ENCODE data around the gene B9D2. TPM values are rescaled to one million over a fixed set of nuclear protein-coding genes. Genes with fewer than 3 reads are reported as not detected.

Gene B9D2
- total and polyA plus RNA-seq, 2 experiments from 2014 or later: 2.7 to 7.4 TPM

DNA sequence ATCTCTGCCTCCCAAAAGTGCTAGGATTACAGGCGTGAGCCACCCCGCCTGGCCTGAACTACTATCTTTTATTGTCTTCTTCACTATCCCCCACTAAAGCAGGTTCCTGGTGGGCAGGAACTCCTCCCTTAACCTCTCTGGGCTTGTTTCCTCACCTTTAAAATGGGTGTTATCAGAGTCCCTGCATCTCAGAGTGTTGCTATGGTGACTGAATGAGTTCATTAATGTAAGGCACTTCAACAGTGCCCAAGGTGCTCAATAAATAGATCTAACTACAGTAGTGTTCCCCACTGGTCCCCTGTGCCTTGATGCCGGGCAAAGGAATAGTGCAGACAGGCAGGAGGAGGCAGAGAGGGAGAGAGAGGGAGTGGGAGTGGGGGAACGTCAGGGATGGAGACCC lies 33.5 kb downstream of the B9D2 start:
- H3K4me3 ChIP-seq: peak overlapping the region; percentile 60
- H3K36me3 ChIP-seq (ENCODE audit: insufficient read depth): no peaks in the 10 kb centered on the region
- peak overlapping the region; percentile 25; the same call in 2 of the 3 replicates for H3K4me3 Mint-ChIP-seq
- H3K9me3 Mint-ChIP-seq: no peaks in the 10 kb centered on the region
- H3K27ac Mint-ChIP-seq: no peak overlapping the region
- ATAC-seq (peak; percentile 5), DNase-seq (ENCODE audit: low spot score) (no peak)
- TF ChIP-seq NANOG (IDR thresholded peaks at IDR 0.05; ENCODE audit: borderline replicate concordance): no peak
- TF ChIP-seq, protein P1, sequence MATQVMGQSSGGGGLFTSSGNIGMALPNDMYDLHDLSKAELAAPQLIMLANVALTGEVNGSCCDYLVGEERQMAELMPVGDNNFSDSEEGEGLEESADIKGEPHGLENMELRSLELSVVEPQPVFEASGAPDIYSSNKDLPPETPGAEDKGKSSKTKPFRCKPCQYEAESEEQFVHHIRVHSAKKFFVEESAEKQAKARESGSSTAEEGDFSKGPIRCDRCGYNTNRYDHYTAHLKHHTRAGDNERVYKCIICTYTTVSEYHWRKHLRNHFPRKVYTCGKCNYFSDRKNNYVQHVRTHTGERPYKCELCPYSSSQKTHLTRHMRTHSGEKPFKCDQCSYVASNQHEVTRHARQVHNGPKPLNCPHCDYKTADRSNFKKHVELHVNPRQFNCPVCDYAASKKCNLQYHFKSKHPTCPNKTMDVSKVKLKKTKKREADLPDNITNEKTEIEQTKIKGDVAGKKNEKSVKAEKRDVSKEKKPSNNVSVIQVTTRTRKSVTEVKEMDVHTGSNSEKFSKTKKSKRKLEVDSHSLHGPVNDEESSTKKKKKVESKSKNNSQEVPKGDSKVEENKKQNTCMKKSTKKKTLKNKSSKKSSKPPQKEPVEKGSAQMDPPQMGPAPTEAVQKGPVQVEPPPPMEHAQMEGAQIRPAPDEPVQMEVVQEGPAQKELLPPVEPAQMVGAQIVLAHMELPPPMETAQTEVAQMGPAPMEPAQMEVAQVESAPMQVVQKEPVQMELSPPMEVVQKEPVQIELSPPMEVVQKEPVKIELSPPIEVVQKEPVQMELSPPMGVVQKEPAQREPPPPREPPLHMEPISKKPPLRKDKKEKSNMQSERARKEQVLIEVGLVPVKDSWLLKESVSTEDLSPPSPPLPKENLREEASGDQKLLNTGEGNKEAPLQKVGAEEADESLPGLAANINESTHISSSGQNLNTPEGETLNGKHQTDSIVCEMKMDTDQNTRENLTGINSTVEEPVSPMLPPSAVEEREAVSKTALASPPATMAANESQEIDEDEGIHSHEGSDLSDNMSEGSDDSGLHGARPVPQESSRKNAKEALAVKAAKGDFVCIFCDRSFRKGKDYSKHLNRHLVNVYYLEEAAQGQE (IDR thresholded peaks at IDR 0.05; ENCODE audit: unreplicated experiment): no peak
- TF ChIP-seq JUNB (IDR thresholded peaks at IDR 0.05; ENCODE audit: unreplicated experiment): no peak
- TF ChIP-seq EZH2 (IDR thresholded peaks at IDR 0.05; ENCODE audit: low read depth, unreplicated experiment): no peak
- TF ChIP-seq ZNF114 (CRISPR knock-in tag; IDR thresholded peaks at IDR 0.05): no peak
- TF ChIP-seq CTCF (conservative IDR thresholded peaks at IDR 0.05; ENCODE audit: low read depth in 2 of 2): no peak
- no peaks in the 10 kb centered on the region for H4K20me1 ChIP-seq (replicated peaks; ENCODE audit: insufficient read depth)
- H3K4me2 ChIP-seq: peak overlapping the region; percentile 74
- no peaks in the 10 kb centered on the region for H3K79me2 ChIP-seq (replicated peaks; ENCODE audit: insufficient read depth)
- H3K4me1 ChIP-seq (ENCODE audit: insufficient read depth): peaks cover 39% of the 10 kb centered on the region
- no peak overlapping the region for H3K27ac ChIP-seq (ENCODE audit: low read depth)
- H3K27me3 ChIP-seq (ENCODE audit: insufficient read depth): peaks cover 10% of the 10 kb centered on the region
- no peaks in the 10 kb centered on the region for H3K9me2 ChIP-seq (ENCODE audit: insufficient read depth)
- peaks cover 41% of the 10 kb centered on the region for H3K4me1 Mint-ChIP-seq
- H3F3A ChIP-seq (replicated peaks; ENCODE audit: low read depth): peaks cover 9% of the 10 kb centered on the region
- H3K36me3 Mint-ChIP-seq (ENCODE audit: low read depth): no peaks in the 10 kb centered on the region; the same call in 2 of the 3 replicates
- H3K27me3 Mint-ChIP-seq (ENCODE audit: insufficient read depth, low read depth, poor library complexity): peaks cover 27% of the 10 kb centered on the region
- peak overlapping the region; percentile 78; the same call in 1 of the 2 replicates for H2AFZ ChIP-seq

- no peak for ATAC-seq
- DNase-seq (ENCODE audit: low spot score): no peak
- H2AFZ ChIP-seq: no peak overlapping the region
- peaks cover 19% of the 10 kb centered on the region for H3F3A ChIP-seq (replicated peaks; ENCODE audit: low read depth)
- H3K27ac ChIP-seq (ENCODE audit: low read depth): no peak overlapping the region
- H3K4me3 ChIP-seq: no peak overlapping the region
- no peak overlapping the region for H3K4me3 Mint-ChIP-seq
- H3K4me2 ChIP-seq: no peak overlapping the region
- H4K20me1 ChIP-seq (replicated peaks; ENCODE audit: insufficient read depth): no peaks in the 10 kb centered on the region
- H3K9me2 ChIP-seq (ENCODE audit: insufficient read depth): no peaks in the 10 kb centered on the region
- H3K4me1 Mint-ChIP-seq: peaks cover 54% of the 10 kb centered on the region
- peak overlapping the region; percentile 68; the same call in 1 of the 2 replicates for H3K27ac Mint-ChIP-seq
- no peaks in the 10 kb centered on the region for H3K79me2 ChIP-seq (replicated peaks; ENCODE audit: insufficient read depth)
- no peaks in the 10 kb centered on the region; the same call in 2 of the 3 replicates for H3K36me3 Mint-ChIP-seq (ENCODE audit: low read depth)
- peaks cover 35% of the 10 kb centered on the region for H3K27me3 Mint-ChIP-seq (ENCODE audit: insufficient read depth, low read depth, poor library complexity)
- no peaks in the 10 kb centered on the region; the same call in 2 of the 3 replicates for H3K9me3 Mint-ChIP-seq
- H3K4me1 ChIP-seq (ENCODE audit: insufficient read depth): peaks cover 45% of the 10 kb centered on the region
- peaks cover 10% of the 10 kb centered on the region for H3K27me3 ChIP-seq (ENCODE audit: insufficient read depth)
- no peaks in the 10 kb centered on the region for H3K36me3 ChIP-seq (ENCODE audit: insufficient read depth)
- TF ChIP-seq POLR2AphosphoS5 (IDR thresholded peaks at IDR 0.05; ENCODE audit: low read depth) (no peak), CTCF (conservative IDR thresholded peaks at IDR 0.05; ENCODE audit: low read depth in 2 of 2) (no peak), ETS1 (IDR thresholded peaks at IDR 0.05) (no peak)
- TF ChIP-seq, protein P1 (IDR thresholded peaks at IDR 0.05; ENCODE audit: unreplicated experiment): no peak
These were observed 35.1 kb downstream of the B9D2 start for GRCh38 chr19:41328842-41329225.
